T-helper 17 cell (primary cell): ENCODE measurements around the gene SYT2. TPM values are rescaled to one million over a fixed set of nuclear protein-coding genes. Genes with fewer than 3 reads are reported as not detected.
"Not testable (repeated sequence)": the region's sequence is repeated elsewhere in the genome, so short reads cannot be mapped to it uniquely, and the experiment has no call there.

Experiments used
- ATAC-seq: fragments of 150-1000 bp; cut with Tn5 transposase; 2 replicates; pipeline ENCODE4 v1.10.0; 2021; ENCODE audit warnings: mild to moderate bottlenecking, moderate library complexity
- DNase-seq, 3 donors: peaks; one replicate each; pipeline versions ENCODE4 v3.0.0 to v3.0.0-alpha.2; 2020 to 2021
- H3K9me3 ChIP-seq: one replicate; pipeline ENCODE4 v1.7.0; 2013; ENCODE audit warnings: low read length, mild to moderate bottlenecking; ENCODE audit not compliant: control insufficient read depth, poor library complexity, severe bottlenecking
- H3K27ac Mint-ChIP-seq: one replicate; pipeline ENCODE4 v1.8.0; 2022; ENCODE audit warnings: mild to moderate bottlenecking, moderate library complexity, mixed read lengths
- H3K27me3 Mint-ChIP-seq: one replicate; pipeline ENCODE4 v1.8.0; 2022; ENCODE audit warnings: mixed read lengths
- H3K36me3 Mint-ChIP-seq: one replicate; pipeline ENCODE4 v1.8.0; 2022; ENCODE audit warnings: low read depth, mixed read lengths
- H3K4me1 Mint-ChIP-seq: one replicate; pipeline ENCODE4 v1.8.0; 2022; ENCODE audit warnings: mild to moderate bottlenecking, mixed read lengths
- H3K4me3 Mint-ChIP-seq: one replicate; pipeline ENCODE4 v1.8.0; 2022; ENCODE audit warnings: mild to moderate bottlenecking, moderate library complexity, mixed read lengths
- total RNA-seq, 4 donors: library from RNA in 2 of 4; stranded (reverse) in 2 of 4; gene quantifications; one replicate each; pipeline ENCODE4 v1.2.3 and lab custom pipeline; 2022 to 2026

SYT2 gene
- total RNA-seq, 2 donors from 2014 or later = not detected

DNA sequence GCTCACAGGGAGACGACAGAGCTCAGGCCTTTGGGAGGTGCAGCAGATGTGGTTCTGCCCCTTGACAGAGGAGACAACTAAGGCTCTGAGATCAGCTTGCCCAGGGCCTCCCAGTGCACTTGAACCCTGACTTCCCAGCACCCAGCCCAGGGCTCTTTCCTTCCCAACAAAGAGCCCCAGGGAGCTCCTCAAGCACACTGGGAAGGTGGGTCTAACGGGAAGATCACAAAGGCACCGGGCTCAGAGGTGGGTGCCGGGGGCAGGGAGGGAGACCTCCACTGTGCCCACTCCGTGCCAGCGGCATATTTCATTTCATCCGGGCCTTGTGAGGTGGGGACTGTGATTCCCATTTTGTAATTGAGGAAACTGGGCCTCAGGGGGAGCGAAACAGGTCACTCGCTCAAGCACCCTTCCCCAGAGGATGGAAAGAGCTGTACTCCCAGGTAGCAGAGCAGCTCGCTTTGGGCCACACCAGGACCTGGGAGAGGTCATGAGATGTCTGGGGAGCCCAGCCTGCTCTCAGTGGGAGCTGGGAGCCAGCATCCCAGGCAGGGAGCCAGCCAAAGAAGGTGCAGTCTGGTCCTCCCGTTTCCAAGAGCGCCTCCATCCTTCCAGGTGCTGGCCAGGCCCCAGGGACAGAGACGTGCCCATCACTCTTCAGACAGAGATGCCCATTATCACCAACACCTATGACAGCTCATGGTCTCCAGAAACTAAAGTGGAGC, 82.3 kb downstream of the SYT2 start:
- peaks cover 16% of the 10 kb centered on the region for H3K27me3 Mint-ChIP-seq
- peaks cover 41% of the 10 kb centered on the region for H3K4me1 Mint-ChIP-seq
- peak overlapping the region; percentile 76 for H3K4me3 Mint-ChIP-seq
- no peaks in the 10 kb centered on the region for H3K9me3 ChIP-seq
- no peak overlapping the region for H3K27ac Mint-ChIP-seq
- H3K36me3 Mint-ChIP-seq = no peaks in the 10 kb centered on the region
- DNase-seq (no peak), ATAC-seq (no peak)

DNA sequence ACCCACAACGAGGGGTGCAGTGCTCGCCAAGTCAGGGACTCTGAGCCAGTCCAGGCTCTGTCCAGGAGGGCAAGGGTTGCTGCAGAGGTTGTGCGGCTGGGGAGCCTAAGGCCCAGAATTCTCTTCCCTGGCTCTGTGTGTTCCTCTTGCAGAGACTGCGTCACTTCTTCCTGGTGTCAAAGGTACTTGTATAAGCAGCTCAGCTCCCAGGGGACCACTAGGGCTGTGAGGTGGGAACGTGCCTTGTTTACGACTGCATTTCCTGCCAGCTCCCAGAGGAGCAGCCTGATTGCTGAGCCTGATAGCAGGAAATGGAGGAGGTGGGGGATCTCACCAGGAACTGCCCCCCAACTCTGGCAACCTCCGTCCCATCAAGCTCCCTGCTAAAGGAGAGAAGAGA, 83.2 kb downstream of the SYT2 start:
- H3K9me3 ChIP-seq = not testable (repeated sequence)

DNA sequence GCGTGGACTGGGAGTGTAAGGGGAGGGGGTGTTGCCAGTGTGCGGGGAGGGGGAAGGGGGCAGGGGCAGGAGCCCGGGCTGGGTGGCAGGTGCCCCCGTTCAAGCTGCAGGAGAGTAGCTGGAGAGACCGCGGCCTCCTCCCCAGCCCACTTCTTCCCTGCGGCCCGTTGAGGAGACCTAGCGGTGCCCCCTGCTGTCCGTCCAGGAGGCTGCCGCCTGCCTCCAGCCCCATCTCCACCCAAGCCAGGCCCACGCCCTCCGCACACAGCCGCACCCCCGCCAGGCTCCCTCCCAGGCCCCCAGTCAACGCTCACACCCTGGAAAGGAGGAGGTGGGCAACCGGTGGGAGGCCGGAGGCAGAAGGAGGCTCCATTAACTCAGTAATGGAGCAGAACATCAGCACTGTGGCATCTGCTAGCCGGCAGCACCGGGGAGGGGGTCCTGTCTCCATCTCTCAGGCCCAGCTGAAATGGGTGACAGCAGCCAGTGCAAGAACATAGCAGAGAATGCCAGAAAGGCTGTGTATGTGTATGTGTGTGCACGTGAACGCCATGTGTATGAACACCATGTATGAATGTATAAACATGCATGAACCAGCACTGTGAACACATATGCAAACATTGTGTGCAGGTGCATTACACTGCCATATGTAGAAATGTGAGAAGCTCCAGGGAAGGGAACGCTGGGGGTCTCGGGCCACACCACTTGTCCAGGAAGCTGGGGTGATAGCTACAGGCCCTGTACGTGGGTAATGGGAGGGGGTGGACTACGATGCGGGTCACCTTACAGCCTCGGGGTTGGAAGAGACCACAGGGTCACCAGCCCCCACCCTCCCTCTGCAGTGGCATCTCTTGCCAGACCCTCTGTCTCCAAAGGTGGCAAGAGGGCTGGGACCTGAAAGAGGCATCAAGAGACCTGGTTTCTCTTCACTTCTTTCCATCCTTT, 84.6 kb downstream of the SYT2 start:
- peak; percentile 59 for ATAC-seq
- no peaks in the 10 kb centered on the region for H3K9me3 ChIP-seq
- Mint-ChIP-seq H3K4me3 (peak overlapping the region; percentile 67), H3K36me3 (no peaks in the 10 kb centered on the region), H3K27me3 (peaks cover 5% of the 10 kb centered on the region), H3K4me1 (peaks cover 34% of the 10 kb centered on the region), H3K27ac (no peak overlapping the region)
- DNase-seq = peak; percentile 30 to 41 (median 31)

More for the DNA sequence above, 83.2 kb downstream of the SYT2 start:
- peaks cover 41% of the 10 kb centered on the region for H3K4me1 Mint-ChIP-seq
- H3K4me3 Mint-ChIP-seq, DNase-seq, ATAC-seq, H3K27me3 Mint-ChIP-seq, H3K27ac Mint-ChIP-seq, H3K36me3 Mint-ChIP-seq: not testable (repeated sequence)

DNA sequence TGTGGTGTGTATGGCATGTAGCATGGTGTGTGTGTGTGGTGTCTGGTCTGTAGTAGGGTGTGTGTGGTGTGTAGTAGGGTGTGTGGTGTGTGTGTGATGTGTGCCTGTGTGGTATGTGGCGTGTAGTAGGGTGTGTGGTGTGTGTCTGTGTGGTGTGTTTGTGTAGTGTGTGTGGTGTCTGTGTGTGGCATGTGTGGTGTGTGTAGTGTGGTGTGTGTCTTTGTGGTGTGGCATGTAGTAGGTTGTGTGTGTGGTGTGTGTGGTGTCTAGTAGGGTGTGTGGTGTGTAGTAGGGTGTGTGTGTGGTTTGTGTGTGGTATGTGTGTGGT, 85.5 kb downstream of the SYT2 start:
- no peaks in the 10 kb centered on the region for H3K9me3 ChIP-seq
- Mint-ChIP-seq H3K36me3 (no peaks in the 10 kb centered on the region), H3K4me1 (peaks cover 29% of the 10 kb centered on the region), H3K27ac (no peak overlapping the region), H3K4me3 (no peak overlapping the region), H3K27me3 (peaks cover 9% of the 10 kb centered on the region)
- ATAC-seq = no peak
- DNase-seq = no peak

DNA sequence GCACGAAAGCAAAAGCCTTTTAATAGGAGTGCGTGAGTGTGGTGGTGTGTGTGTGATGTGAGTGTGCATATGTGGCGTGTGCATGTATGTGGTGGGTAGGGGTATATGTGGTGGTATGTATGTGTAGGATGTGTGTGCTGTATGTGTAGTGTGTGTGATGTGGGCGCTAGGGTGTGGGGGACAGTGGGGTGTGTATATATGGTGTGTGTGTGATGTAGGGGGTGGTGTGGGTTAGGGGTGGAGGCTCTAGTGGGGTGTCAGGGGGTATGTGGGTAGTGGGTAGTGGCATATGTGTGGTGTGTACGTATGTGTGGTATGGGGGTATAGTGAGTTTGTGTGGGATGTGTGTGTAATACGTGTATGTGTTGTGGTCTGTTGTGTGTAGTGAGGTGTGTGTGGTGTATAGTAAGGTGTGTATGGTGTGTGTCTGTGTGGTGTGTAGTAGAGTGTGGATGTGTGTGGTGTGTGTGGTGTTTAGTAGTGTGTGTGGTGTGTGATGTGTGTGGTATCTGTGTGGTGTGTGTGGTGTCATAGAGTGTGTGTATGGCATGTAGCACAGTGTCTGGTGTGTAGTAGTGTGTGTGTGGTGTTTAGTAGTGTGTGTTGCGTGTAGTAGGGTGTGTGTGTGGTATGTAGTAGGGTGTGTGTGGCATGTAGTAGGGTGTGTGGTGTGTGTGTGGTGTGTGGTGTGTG, 86.0 kb downstream of the SYT2 start:
- H3K27me3 Mint-ChIP-seq = peaks cover 15% of the 10 kb centered on the region
- DNase-seq = no peak

DNA sequence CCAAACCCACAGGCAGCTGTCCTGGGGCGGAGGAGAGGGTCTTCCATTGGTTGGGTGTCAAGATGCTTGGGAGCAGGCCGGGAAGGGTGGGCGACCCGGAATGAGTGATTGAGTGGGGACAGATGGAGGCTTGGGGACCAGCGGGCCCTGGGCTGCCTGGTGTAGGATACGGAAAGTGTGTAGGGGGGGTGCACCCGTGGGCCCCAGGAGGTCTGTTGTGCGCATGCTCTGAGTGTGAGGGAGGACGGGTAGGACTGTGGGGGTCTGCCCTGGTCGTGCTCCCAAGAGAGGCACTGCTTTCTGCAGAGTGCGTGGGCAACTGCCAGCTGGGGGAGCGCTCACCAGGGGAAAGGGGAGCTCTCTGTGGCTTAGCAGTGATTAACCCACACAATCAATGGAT, 86.8 kb downstream of the SYT2 start:
- not testable (repeated sequence) for H3K27ac Mint-ChIP-seq, ATAC-seq, H3K36me3 Mint-ChIP-seq, H3K4me3 Mint-ChIP-seq, H3K9me3 ChIP-seq, DNase-seq
- peaks cover 17% of the 10 kb centered on the region for H3K4me1 Mint-ChIP-seq
- peaks cover 22% of the 10 kb centered on the region for H3K27me3 Mint-ChIP-seq

More for the DNA sequence above, 86.0 kb downstream of the SYT2 start:
- H3K4me1 Mint-ChIP-seq = peaks cover 24% of the 10 kb centered on the region
- H3K27ac Mint-ChIP-seq = no peak overlapping the region
- H3K9me3 ChIP-seq = no peaks in the 10 kb centered on the region
- no peak overlapping the region for H3K4me3 Mint-ChIP-seq
- no peak for ATAC-seq
- H3K36me3 Mint-ChIP-seq = no peaks in the 10 kb centered on the region

DNA sequence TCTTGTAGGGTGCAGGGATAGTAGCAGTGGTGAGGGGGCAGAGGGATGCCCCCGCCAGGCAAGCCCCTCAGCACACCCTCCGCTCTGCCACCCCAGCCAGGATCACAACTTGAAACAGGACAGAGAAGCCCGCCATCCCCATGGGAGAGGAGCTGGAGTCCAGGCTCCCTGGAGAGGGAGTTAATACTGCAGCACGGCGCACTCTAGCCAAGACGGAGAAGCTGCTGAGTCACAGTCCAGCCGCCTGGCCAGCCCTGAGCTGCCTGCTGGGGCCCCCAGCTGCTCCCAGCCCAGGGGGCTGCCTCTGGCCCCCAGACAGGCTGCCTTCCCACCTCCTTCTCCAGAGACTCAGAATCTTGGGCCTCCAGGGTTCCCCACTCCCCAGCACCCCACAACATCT, 87.2 kb downstream of the SYT2 start:
- Mint-ChIP-seq H3K27me3 (peaks cover 23% of the 10 kb centered on the region), H3K4me3 (no peak overlapping the region), H3K36me3 (no peaks in the 10 kb centered on the region), H3K4me1 (peaks cover 15% of the 10 kb centered on the region), H3K27ac (no peak overlapping the region)
- no peaks in the 10 kb centered on the region for H3K9me3 ChIP-seq
- ATAC-seq = no peak
- DNase-seq = no peak

DNA sequence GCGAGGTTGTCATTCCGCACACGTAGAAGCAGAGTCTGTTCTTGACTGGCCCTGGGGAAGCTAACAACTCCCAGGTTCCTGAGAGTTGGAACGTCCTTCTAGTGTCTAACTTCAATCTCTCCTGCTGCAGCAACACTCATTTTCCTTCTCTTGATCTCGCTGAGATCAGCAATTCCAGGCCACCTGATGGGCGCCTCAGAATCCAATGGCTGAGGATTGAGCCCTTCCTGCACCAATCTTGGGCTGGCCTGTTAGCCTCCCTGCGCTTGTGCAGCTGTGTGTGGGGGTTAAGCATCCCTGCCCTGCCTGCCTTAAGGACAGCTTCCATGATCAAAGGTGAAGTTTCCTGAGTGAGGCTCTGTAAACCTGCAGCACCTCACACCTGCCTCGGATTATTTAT, 87.9 kb downstream of the SYT2 start:
- H3K4me3 Mint-ChIP-seq = no peak overlapping the region
- peaks cover 10% of the 10 kb centered on the region for H3K4me1 Mint-ChIP-seq
- H3K36me3 Mint-ChIP-seq = peaks cover under 1% of the 10 kb centered on the region
- no peaks in the 10 kb centered on the region for H3K9me3 ChIP-seq
- DNase-seq (no peak), ATAC-seq (no peak)
- no peak overlapping the region for H3K27ac Mint-ChIP-seq
- peaks cover 29% of the 10 kb centered on the region for H3K27me3 Mint-ChIP-seq

DNA sequence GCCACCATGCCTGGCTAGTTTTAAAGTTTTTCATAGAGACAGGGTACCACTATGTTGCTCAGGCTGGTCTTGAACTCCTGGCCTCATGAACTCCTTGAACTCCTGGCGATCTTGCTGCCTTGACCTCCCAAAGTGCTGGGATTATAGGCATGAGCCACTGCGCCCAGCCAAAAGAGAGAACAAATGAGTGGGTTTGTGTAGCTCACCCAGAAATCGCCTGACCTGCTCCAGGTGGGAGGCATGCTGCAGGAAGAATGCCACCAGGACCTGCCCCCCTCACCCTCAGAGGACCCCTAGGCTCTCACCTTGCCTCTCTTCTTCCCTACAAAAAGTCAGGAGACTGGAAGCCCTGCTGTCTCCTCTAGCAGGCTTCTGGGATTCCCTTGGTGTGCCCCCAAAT, 88.8 kb downstream of the SYT2 start:
- Mint-ChIP-seq H3K4me3 (no peak overlapping the region), H3K4me1 (peaks cover 11% of the 10 kb centered on the region), H3K27me3 (peaks cover 38% of the 10 kb centered on the region), H3K36me3 (peaks cover 5% of the 10 kb centered on the region), H3K27ac (no peak overlapping the region)
- no peak for DNase-seq
- ATAC-seq = no peak
- no peaks in the 10 kb centered on the region for H3K9me3 ChIP-seq

DNA sequence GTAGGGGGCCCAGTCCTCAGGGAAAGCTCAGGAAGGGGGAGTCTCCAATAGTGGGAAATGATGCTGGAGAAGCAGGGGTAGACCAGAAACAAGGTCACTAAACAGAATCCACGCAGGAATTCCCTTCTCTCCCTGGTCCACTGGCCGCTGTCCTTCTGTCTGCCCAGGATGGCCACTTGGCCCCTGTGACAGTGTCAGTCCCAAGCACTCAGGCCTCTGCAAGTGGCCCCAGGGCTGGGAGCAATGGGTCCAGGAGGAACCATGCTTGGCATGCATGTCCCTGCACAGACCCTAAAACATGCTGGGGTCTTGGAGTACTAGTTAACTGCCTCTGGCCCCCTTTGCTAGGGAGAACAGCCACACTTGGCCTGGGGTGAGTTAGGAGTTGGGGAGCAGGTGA, 90.2 kb downstream of the SYT2 start:
- H3K4me3 Mint-ChIP-seq, ATAC-seq, H3K9me3 ChIP-seq, H3K27ac Mint-ChIP-seq, DNase-seq: not testable (repeated sequence)
- Mint-ChIP-seq H3K36me3 (peaks cover 10% of the 10 kb centered on the region), H3K4me1 (peaks cover 19% of the 10 kb centered on the region), H3K27me3 (peaks cover 52% of the 10 kb centered on the region)

DNA sequence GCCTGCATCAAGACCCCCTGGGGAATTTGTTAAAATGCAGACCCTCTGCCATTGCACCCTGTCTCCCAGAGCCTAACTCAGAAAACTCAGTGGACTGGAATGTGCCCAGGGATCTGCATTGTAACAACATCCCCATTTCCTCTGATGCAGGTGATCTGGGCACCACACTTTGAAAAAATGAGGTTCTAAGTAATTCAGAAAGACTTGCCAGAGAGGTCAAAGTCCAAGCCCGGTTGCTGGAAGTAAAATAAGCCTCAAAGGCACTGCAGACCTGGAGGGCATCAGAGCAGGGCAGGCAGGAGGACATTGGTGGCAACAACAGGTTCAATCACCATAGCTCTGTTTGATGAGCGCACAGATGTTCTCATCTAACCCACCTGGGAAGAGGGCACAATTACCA, 90.7 kb downstream of the SYT2 start:
- no peak overlapping the region for H3K27ac Mint-ChIP-seq
- no peak for DNase-seq
- ATAC-seq = no peak

DNA sequence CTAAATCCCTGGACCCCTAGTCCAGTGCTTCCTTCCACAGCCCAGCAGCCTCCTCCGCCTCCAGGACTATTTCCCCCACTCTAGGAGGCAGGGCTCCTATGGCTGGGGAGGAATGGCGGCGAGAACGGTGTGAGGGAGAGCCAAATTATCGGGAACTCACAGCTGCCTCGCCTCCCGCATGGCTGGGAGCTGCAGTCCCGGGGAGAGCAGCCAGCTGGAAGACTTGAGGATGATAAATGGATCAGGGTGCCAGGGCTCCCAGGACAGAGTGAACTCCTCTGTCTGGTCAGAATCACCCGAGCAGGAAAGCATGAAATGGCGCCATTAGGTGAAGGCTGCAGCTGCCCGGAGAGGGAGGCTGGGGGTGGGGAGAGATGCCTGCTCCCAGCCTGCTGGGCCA, 91.2 kb downstream of the SYT2 start:
- Mint-ChIP-seq H3K27me3 (peaks cover 60% of the 10 kb centered on the region), H3K36me3 (peaks cover 12% of the 10 kb centered on the region), H3K4me1 (peaks cover 22% of the 10 kb centered on the region)
- H3K9me3 ChIP-seq, H3K4me3 Mint-ChIP-seq, H3K27ac Mint-ChIP-seq, DNase-seq, ATAC-seq: not testable (repeated sequence)

More for the DNA sequence above, 90.7 kb downstream of the SYT2 start:
- peaks cover 11% of the 10 kb centered on the region for H3K36me3 Mint-ChIP-seq
- H3K4me3 Mint-ChIP-seq = no peak overlapping the region
- no peaks in the 10 kb centered on the region for H3K9me3 ChIP-seq
- H3K4me1 Mint-ChIP-seq = peaks cover 20% of the 10 kb centered on the region
- H3K27me3 Mint-ChIP-seq = peaks cover 56% of the 10 kb centered on the region

DNA sequence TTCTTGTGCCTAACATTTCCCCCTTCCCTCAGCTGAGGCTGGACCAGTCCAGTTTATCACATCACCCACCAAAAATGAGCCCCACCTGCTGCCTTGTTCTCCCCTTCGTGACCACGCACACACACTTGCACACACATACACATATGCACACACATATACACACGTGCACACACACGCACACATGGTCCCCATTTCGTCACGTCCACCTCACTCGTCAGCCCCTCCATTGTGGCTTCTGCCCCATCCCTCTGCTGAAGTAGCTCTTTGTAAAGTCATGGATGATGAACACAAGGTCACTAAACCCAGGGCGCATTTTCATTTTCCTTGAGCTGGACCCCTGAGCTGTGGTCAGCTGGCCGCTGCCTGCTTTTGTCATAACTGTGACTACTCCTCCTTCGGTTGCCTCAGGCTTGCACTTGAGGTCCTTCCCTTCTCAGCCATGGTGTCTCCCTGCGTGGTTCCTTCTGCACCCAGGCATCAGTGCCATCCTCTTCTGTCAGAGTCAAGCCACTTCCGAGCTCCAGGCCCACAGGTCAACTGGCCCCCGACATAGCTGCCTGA, 93.8 kb downstream of the SYT2 start:
- no peak overlapping the region for H3K27ac Mint-ChIP-seq
- H3K9me3 ChIP-seq = no peaks in the 10 kb centered on the region
- ATAC-seq (no peak), DNase-seq (no peak)
- peaks cover 61% of the 10 kb centered on the region for H3K27me3 Mint-ChIP-seq
- peaks cover 12% of the 10 kb centered on the region for H3K36me3 Mint-ChIP-seq
- H3K4me3 Mint-ChIP-seq = peak overlapping the region; percentile 74
- H3K4me1 Mint-ChIP-seq = peaks cover 20% of the 10 kb centered on the region
